Measurements from ENCODE around the gene MRPS23. TPM values are rescaled to one million over a fixed set of nuclear protein-coding genes. Genes with fewer than 3 reads are reported as not detected.

The MRPS23 gene
- total and polyA plus RNA-seq, 7 experiments from 2014 or later = 13.0 to 42.8 (median 26.5) TPM

DNA sequence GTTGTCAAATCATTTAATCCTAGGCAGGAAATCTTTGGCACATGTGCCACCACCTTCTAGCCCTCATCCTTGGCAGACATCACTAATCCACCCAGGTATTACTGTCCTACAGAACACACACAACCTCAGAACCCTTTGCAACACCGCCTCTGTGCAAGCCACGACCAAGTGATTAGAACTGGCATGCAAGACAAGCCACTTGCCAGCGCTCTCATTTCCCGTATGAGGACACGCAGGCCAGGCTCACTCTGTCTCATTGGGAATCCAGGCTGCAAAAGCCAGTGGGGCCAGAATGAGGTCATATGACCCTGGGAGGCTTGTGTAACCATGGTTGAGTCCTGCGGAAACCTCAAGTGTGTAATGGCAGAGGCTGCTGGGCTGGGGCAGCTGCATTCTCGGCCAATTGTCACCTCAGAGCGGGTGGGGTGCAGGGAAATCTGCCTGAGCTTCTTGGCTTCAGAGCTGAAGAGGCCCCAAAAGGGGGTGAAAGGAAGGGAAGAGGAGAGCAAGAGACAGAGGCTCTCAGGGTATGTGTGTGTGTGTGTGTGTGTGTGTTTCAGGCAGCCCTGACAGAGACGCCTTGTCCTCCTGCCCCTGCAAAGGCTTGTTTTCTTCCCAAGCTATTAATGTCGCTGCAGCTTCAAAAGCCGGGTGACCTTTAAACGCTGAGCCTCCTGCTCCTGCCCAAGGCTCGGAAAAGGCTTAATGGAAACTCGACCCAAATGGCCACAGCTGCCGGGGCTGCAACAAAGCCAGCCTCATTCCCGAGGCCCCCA lies 43.2 kb upstream of the MRPS23 start:
- no peaks in the 10 kb centered on the region for H3K4me1 ChIP-seq (ENCODE audit: control insufficient read depth in 2 of 2, insufficient read depth in 2 of 2, low read length in 2 of 2)
- H3K9me3 ChIP-seq (ENCODE audit: control insufficient read depth in 2 of 3, low read length in 3 of 3) = no peaks in the 10 kb centered on the region
- intact Hi-C loops (cut with micrococcal nuclease) = loop anchor here (1.0 to 10.0 kb wide), 7 partner anchors 35 to 279 kb away; no protein-coding TSS in a partner anchor
- H3K36me3 Mint-ChIP-seq = no peaks in the 10 kb centered on the region
- ATAC-seq = peak; percentile 79
- CTCF ChIA-PET = interaction anchor here (0.6 to 4.4 kb wide), 13 partner anchors 10 to 1215 kb away, joined by 3 to 28 read pairs (median 4); no protein-coding TSS in a partner anchor
- H3K27me3 Mint-ChIP-seq = peaks cover 0 to 12% (median 0%) of the 10 kb centered on the region in 5 donors
- no peaks in the 10 kb centered on the region for H3K27me3 ChIP-seq (ENCODE audit: control insufficient read depth in 2 of 2, insufficient read depth in 2 of 2, low read length in 2 of 2)
- peaks cover 0 to 9% (median 4%) of the 10 kb centered on the region in 7 donors for H3K4me1 Mint-ChIP-seq
- peak overlapping the region in 2 of 10 donors; percentile 10 to 65 for H3K4me3 Mint-ChIP-seq
- peak in 1 of 9 donors; percentile 8 for DNase-seq
- no peak overlapping the region for H3K4me3 ChIP-seq (ENCODE audit: low read length)
- peaks cover 0 to 2% (median 0%) of the 10 kb centered on the region in 11 donors for H3K9me3 Mint-ChIP-seq
- H3K27ac Mint-ChIP-seq = no peak overlapping the region
- POLR2A ChIA-PET = interaction anchor here (1.5 kb wide), 1 partner anchor 110 kb away, joined by 3 read pairs; no protein-coding TSS in a partner anchor
- H3K27ac ChIP-seq (ENCODE audit: low read depth, low read length) = no peak overlapping the region
- no peaks in the 10 kb centered on the region for H3K36me3 ChIP-seq (ENCODE audit: control insufficient read depth in 2 of 3, insufficient read depth in 3 of 3, low read length in 3 of 3)

DNA sequence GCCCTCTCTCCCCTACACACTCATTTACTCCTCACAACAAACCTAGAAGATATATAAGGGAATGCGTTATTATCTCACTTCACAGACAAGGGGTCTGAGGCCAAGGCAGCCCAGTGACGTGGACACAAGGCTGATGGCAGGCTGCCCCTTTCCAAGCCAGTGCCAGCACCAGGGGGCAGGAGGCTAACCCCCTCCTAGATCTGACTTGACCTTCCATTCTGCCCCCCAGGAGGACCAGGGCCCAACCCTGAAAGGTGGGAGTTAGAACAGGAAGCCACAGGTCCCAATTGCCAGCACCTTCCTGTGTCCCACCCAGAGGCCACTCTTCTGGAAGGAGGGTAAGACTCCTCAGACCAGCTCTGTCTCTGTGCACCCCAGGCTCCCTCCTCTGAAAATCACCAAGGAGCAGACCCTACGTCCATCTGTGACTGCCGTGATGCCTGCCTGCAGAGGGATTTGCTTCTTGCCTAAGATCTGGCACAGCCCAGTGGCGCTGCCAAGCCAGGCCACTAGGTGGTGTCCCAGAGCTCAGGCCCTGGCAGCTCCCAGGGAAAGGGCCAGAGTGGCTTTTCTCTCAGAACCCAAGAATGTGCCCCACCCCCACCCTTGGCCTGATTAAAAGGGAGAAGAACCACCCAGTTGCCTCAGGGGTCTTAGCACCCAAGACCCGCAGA lies 42.4 kb upstream of the MRPS23 start:
- H3K9me3 Mint-ChIP-seq = peaks cover 0 to 2% (median 0%) of the 10 kb centered on the region in 11 donors
- H3K4me3 ChIP-seq (ENCODE audit: low read length) = no peak overlapping the region
- H3K4me1 Mint-ChIP-seq = peaks cover 0 to 9% (median 4%) of the 10 kb centered on the region in 7 donors
- no peaks in the 10 kb centered on the region for H3K36me3 Mint-ChIP-seq
- H3K27me3 ChIP-seq (ENCODE audit: control insufficient read depth in 2 of 2, insufficient read depth in 2 of 2, low read length in 2 of 2) = no peaks in the 10 kb centered on the region
- ChIA-PET CTCF (interaction anchor here (0.8 to 4.4 kb wide), 11 partner anchors 10 to 1214 kb away, joined by 3 to 28 read pairs (median 4); no protein-coding TSS in a partner anchor), POLR2A (interaction anchor here (0.6 to 1.5 kb wide), 3 partner anchors 42 to 220 kb away, joined by 3 read pairs; no protein-coding TSS in a partner anchor)
- peak; percentile 87 for ATAC-seq
- H3K4me1 ChIP-seq (ENCODE audit: control insufficient read depth in 2 of 2, insufficient read depth in 2 of 2, low read length in 2 of 2) = no peaks in the 10 kb centered on the region
- H3K36me3 ChIP-seq (ENCODE audit: control insufficient read depth in 2 of 3, insufficient read depth in 3 of 3, low read length in 3 of 3) = no peaks in the 10 kb centered on the region
- DNase-seq = peak; percentile 44 to 81 (median 65)
- intact Hi-C loops (cut with micrococcal nuclease) = loop anchor here (1.0 to 10.0 kb wide), 7 partner anchors 34 to 280 kb away; no protein-coding TSS in a partner anchor
- peaks cover 0 to 12% (median 0%) of the 10 kb centered on the region in 5 donors for H3K27me3 Mint-ChIP-seq
- no peak overlapping the region for H3K27ac ChIP-seq (ENCODE audit: low read depth, low read length)
- no peak overlapping the region for H3K4me3 Mint-ChIP-seq
- no peak overlapping the region for H3K27ac Mint-ChIP-seq
- H3K9me3 ChIP-seq (ENCODE audit: control insufficient read depth in 2 of 3, low read length in 3 of 3) = no peaks in the 10 kb centered on the region

- ChIA-PET POLR2A (interaction anchor here (0.6 kb wide), 1 partner anchor 25 kb away, joined by 3 read pairs; no protein-coding TSS in a partner anchor), CTCF (interaction anchor here (0.6 to 4.4 kb wide), 4 partner anchors 12 to 109 kb away, joined by 3 to 28 read pairs (median 3); no protein-coding TSS in a partner anchor)
- H3K27ac Mint-ChIP-seq = no peak overlapping the region
- DNase-seq (no peak), ATAC-seq (no peak)
- H3K4me3 ChIP-seq (ENCODE audit: low read length) = no peak overlapping the region
- H3K4me1 ChIP-seq (ENCODE audit: control insufficient read depth in 2 of 2, insufficient read depth in 2 of 2, low read length in 2 of 2) = no peaks in the 10 kb centered on the region
- peaks cover 0 to 9% (median 4%) of the 10 kb centered on the region in 7 donors for H3K4me1 Mint-ChIP-seq
- no peaks in the 10 kb centered on the region for H3K36me3 ChIP-seq (ENCODE audit: control insufficient read depth in 2 of 3, insufficient read depth in 3 of 3, low read length in 3 of 3)
- no peaks in the 10 kb centered on the region for H3K27me3 ChIP-seq (ENCODE audit: control insufficient read depth in 2 of 2, insufficient read depth in 2 of 2, low read length in 2 of 2)
- H3K27ac ChIP-seq (ENCODE audit: low read depth, low read length) = no peak overlapping the region
- no peaks in the 10 kb centered on the region for H3K9me3 ChIP-seq (ENCODE audit: control insufficient read depth in 2 of 3, low read length in 3 of 3)
- H3K27me3 Mint-ChIP-seq = peaks cover 0 to 7% (median 0%) of the 10 kb centered on the region in 5 donors
- no peaks in the 10 kb centered on the region for H3K36me3 Mint-ChIP-seq
- peaks cover 0 to 2% (median 0%) of the 10 kb centered on the region in 11 donors for H3K9me3 Mint-ChIP-seq
- H3K4me3 Mint-ChIP-seq = no peak overlapping the region
- intact Hi-C loops (cut with micrococcal nuclease) = loop anchor here in 1 of 2 donors (10.0 kb wide), 1 partner anchor 54 kb away; no protein-coding TSS in a partner anchor
Observed at GRCh38 chr17:57890857-57891232, 41.0 kb upstream of the MRPS23 start.

DNA sequence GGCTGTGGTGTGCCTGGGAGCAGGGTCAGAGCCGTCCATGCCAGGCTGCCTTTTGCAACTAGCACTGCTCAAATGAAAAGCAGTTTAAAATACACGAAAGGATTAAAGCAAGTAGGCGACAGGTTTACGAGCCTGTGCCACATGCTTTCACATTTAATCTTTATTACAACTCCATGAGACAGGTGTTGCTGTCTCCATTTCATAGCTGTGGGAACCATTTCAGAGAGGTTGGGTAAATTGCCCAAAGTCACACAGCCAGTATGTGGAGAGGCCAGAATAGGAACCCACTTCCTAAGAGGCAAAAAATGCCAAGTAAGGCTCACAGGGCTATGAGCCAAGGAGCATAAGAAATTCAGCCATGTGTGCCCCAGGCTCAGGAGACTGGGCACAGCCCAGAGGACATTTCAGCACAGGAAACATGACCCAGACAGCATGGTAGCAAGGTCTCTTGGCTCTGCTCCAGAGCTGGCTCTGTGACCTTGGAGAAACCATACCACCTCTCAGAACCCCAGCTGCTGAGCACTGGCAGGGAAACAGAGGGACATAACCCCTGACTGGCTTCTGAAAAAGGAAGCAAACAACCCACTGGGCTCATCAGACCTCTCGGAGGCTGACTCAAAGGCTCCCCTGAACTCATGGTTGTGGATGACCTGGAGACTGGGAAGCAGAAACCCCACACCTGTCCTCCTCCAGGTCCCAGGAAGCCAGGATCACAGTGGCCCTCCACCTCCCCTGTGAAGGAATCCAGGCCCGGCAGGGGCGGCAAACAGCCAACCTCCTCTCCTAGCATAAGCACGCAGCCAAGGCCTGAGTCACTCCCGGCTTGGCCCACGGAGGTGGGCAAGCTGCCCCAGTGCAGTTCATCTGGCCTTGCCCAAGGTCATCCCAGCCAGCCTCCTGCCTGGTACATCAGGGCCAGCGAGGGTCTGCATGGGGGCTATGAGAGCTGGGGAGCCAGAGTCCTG lies 40.3 kb upstream of the MRPS23 start:
- ChIA-PET CTCF (interaction anchor here (0.6 to 4.4 kb wide), 5 partner anchors 37 to 1240 kb away, joined by 3 to 28 read pairs (median 3); no protein-coding TSS in a partner anchor), POLR2A (interaction anchor here (0.6 kb wide), 1 partner anchor 26 kb away, joined by 3 read pairs; no protein-coding TSS in a partner anchor)
- H3K9me3 ChIP-seq (ENCODE audit: control insufficient read depth in 2 of 3, low read length in 3 of 3) = no peaks in the 10 kb centered on the region
- DNase-seq (no peak), ATAC-seq (no peak)
- intact Hi-C loops (cut with micrococcal nuclease) = loop anchor here in 1 of 2 donors (10.0 kb wide), 1 partner anchor 55 kb away; no protein-coding TSS in a partner anchor
- Mint-ChIP-seq H3K27me3 (peaks cover 0 to 7% (median 0%) of the 10 kb centered on the region in 5 donors), H3K4me3 (no peak overlapping the region), H3K27ac (no peak overlapping the region), H3K9me3 (peaks cover 0 to 2% (median 0%) of the 10 kb centered on the region in 11 donors), H3K36me3 (no peaks in the 10 kb centered on the region), H3K4me1 (peaks cover 0 to 9% (median 4%) of the 10 kb centered on the region in 7 donors)
- H3K27me3 ChIP-seq (ENCODE audit: control insufficient read depth in 2 of 2, insufficient read depth in 2 of 2, low read length in 2 of 2) = no peaks in the 10 kb centered on the region
- H3K36me3 ChIP-seq (ENCODE audit: control insufficient read depth in 2 of 3, insufficient read depth in 3 of 3, low read length in 3 of 3) = no peaks in the 10 kb centered on the region
- H3K27ac ChIP-seq (ENCODE audit: low read depth, low read length) = no peak overlapping the region
- no peaks in the 10 kb centered on the region for H3K4me1 ChIP-seq (ENCODE audit: control insufficient read depth in 2 of 2, insufficient read depth in 2 of 2, low read length in 2 of 2)
- H3K4me3 ChIP-seq (ENCODE audit: low read length) = no peak overlapping the region

GRCh38 chr17:57889252-57889651 lies 39.4 kb upstream of the MRPS23 start:
- Histone ChIP-seq H3K9me3 (ENCODE audit: control insufficient read depth in 2 of 3, low read length in 3 of 3) (no peaks in the 10 kb centered on the region), H3K4me1 (ENCODE audit: control insufficient read depth in 2 of 2, insufficient read depth in 2 of 2, low read length in 2 of 2) (no peaks in the 10 kb centered on the region), H3K27me3 (ENCODE audit: control insufficient read depth in 2 of 2, insufficient read depth in 2 of 2, low read length in 2 of 2) (no peaks in the 10 kb centered on the region), H3K36me3 (ENCODE audit: control insufficient read depth in 2 of 3, insufficient read depth in 3 of 3, low read length in 3 of 3) (no peaks in the 10 kb centered on the region), H3K4me3 (ENCODE audit: low read length) (no peak overlapping the region), H3K27ac (ENCODE audit: low read depth, low read length) (no peak overlapping the region)
- Mint-ChIP-seq H3K4me1 (peaks cover 0 to 9% (median 4%) of the 10 kb centered on the region in 7 donors), H3K27ac (no peak overlapping the region), H3K4me3 (no peak overlapping the region), H3K9me3 (peaks cover 0 to 2% (median 0%) of the 10 kb centered on the region in 11 donors), H3K36me3 (no peaks in the 10 kb centered on the region), H3K27me3 (peaks cover 0 to 7% (median 0%) of the 10 kb centered on the region in 5 donors)
- CTCF ChIA-PET = interaction anchor here (0.9 to 1.3 kb wide), 3 partner anchors 11 to 110 kb away, joined by 3 read pairs; no protein-coding TSS in a partner anchor
- POLR2A ChIA-PET = no interaction called here
- ATAC-seq (no peak), DNase-seq (no peak)
- intact Hi-C loops (cut with micrococcal nuclease) = no loop called here
